Aorta (tissue), 5 donors: Measurements from ENCODE around the gene THADA. TPM values are rescaled to one million over a fixed set of nuclear protein-coding genes. Genes with fewer than 3 reads are reported as not detected.

ENCODE experiments used
- ATAC-seq: fragments of 200-7000 bp; cut with Tn5 transposase; one replicate; pipeline ENCODE4 v1.9.1; 2022; ENCODE audit warnings: moderate library complexity; ENCODE audit not compliant: low FRiP score
- DNase-seq, 2 donors: peaks; one replicate each; pipeline ENCODE4 v3.0.0-alpha.2; 2020
- H3K27ac ChIP-seq, 2 donors: one replicate each; pipeline ENCODE4 v1.5.1; 2013; ENCODE audit warnings: low read length in 2 of 2, mild to moderate bottlenecking in 2 of 2, moderate library complexity in 2 of 2, control low read depth in 1 of 2, inconsistent platforms in 1 of 2, low read depth in 1 of 2
- H3K27me3 ChIP-seq, 2 donors: one replicate each; pipeline ENCODE4 v1.6.1; 2013; ENCODE audit warnings: control low read depth in 1 of 2, low read length in 1 of 2, mild to moderate bottlenecking in 1 of 2, moderate library complexity in 1 of 2; ENCODE audit not compliant: insufficient read depth in 2 of 2, control insufficient read depth in 1 of 2
- H3K36me3 ChIP-seq, 2 donors: one replicate each; pipeline ENCODE4 v1.6.1; 2013; ENCODE audit warnings: control low read depth in 1 of 2, low read length in 1 of 2, mild to moderate bottlenecking in 1 of 2; ENCODE audit not compliant: insufficient read depth in 2 of 2, control insufficient read depth in 1 of 2
- H3K4me1 ChIP-seq, 2 donors: one replicate each; pipeline ENCODE4 v1.6.1; 2013; ENCODE audit warnings: low read length in 2 of 2, control low read depth in 1 of 2, mild to moderate bottlenecking in 1 of 2, moderate library complexity in 1 of 2; ENCODE audit not compliant: insufficient read depth in 2 of 2, control insufficient read depth in 1 of 2
- H3K4me3 ChIP-seq, 2 donors: one replicate each; pipeline ENCODE4 v1.5.1; 2013; ENCODE audit warnings: low read length in 2 of 2, control low read depth in 1 of 2, mild to moderate bottlenecking in 1 of 2
- H3K9me3 ChIP-seq: one replicate; pipeline ENCODE4 v1.6.1; 2013; ENCODE audit warnings: mild to moderate bottlenecking, low read length; ENCODE audit not compliant: control insufficient read depth
- WGBS, 2 donors: extraction: QIAGEN DNeasy Blood & Tissue Kit; methylation state at CpG; one replicate each; pipeline ENCODE4 v1.1.7; 2013; 5-methylcytosine and 5-hydroxymethylcytosine counted together
- intact Hi-C, 2 donors: fragments of 100-400 bp; cut with DNase I; formaldehyde crosslinking; loops; one replicate each; pipeline versions ENCODE4 v1.14.2 to v1.15.0; 2022
- polyA plus RNA-seq, 2 donors: library from polyadenylated mRNA; stranded (reverse); fragments of 200-250 nt; gene quantifications; one replicate each; pipeline ENCODE4 v1.2.3, GENCODE V29; 2013
- total RNA-seq, 2 donors: library from RNA; stranded (reverse); fragmentation: NEBNext Ultra II Directional; extraction: Animal tissue kit (Norgen Biotek cat#: 25700); gene quantifications; one replicate each; pipeline ENCODE4 v1.2.1, GENCODE V29; 2021
- donor health status: healthy with polysubstance abuse.
- donor health status: Bipolar disorder and iron deficiency.
- donor health status: DM: no; HTN: no; CAD: no.
- donor health status: DM: no; HTN: no; CAD: no.
- donor health status: DM: yes; HTN: yes; CAD: no.

THADA gene
- total and polyA plus RNA-seq, 4 donors = 12.4 to 38.5 (median 25.0) TPM

DNA sequence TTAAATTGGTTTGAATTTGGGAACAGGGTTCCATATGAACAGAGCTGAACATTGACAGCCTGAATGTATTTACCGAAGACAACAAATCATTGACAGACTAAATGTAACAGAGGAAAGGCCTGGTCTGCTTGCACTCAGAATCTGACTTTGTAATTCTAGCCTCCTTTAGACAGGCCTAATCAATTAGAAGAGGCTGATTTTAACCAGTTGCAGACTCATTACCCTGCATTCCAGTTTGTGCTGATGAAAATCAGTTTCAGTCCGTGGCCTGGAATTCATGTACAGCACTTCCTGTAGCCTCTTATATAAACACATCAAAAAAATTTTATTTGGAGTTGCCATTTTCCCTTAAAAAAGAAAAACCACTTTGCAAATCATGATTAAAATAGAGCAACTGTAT, 276.3 kb downstream of the THADA start:
- H3K36me3 ChIP-seq = peaks cover 0 to 2% of the 10 kb centered on the region in 2 donors

DNA sequence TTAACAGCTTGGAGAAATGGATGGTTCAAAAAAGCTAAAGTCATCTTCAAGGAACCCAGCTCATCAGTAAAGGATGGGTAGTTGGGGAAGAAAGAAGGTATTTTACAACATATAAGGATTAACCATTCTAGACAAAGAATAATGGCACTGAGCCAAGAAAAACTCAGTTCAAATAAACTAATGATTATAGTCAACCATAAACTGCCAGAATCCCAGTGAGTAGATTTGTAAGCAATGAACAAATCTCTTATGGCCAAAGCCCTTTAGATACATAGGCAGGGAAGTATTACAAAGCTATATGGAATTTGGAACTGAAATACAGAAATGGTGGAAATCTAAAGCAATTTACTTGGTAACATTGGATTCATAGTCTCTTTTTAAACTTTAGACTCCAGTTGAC, 277.0 kb downstream of the THADA start:
- no peaks in the 10 kb centered on the region for H3K27me3 ChIP-seq
- peaks cover 3 to 9% of the 10 kb centered on the region in 2 donors for H3K4me1 ChIP-seq
- ATAC-seq (no peak), DNase-seq (no peak)
- no peak overlapping the region for H3K4me3 ChIP-seq
- no peaks in the 10 kb centered on the region for H3K9me3 ChIP-seq
- H3K36me3 ChIP-seq = peaks cover 0 to 2% of the 10 kb centered on the region in 2 donors
- H3K27ac ChIP-seq = no peak overlapping the region
- intact Hi-C loops = no loop called here

More for the DNA sequence above, 276.3 kb downstream of the THADA start:
- Histone ChIP-seq H3K27me3 (no peaks in the 10 kb centered on the region), H3K27ac (no peak overlapping the region), H3K9me3 (no peaks in the 10 kb centered on the region), H3K4me1 (peaks cover 7 to 9% of the 10 kb centered on the region in 2 donors), H3K4me3 (no peak overlapping the region)
- no peak for DNase-seq
- intact Hi-C loops = no loop called here
- ATAC-seq = no peak
- 41 to 45% methylated on average over 2 of the region's 2 CpGs for WGBS, 2 donors

DNA sequence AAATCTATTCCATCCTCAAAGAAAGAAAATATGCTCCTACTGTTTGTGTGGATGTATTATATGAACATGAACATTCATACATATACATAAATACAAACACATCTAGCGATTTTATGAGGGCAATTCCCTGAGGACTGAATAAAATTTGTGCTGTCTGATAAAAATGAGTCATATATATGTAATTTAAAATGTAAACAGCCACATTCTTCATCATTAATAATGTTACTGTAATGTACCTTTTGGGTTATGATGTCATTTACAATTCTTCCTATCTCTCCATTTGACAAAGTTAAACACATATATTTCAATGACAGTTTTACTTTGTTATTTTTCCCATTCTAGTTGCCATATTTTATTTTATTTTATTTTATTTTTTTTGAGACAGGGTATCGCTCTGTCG, 278.2 kb downstream of the THADA start:
- DNase-seq (no peak), ATAC-seq (no peak)
- intact Hi-C loops = no loop called here
- Histone ChIP-seq H3K9me3 (no peaks in the 10 kb centered on the region), H3K36me3 (peaks cover 0 to 2% of the 10 kb centered on the region in 2 donors), H3K27ac (no peak overlapping the region), H3K27me3 (no peaks in the 10 kb centered on the region), H3K4me3 (no peak overlapping the region), H3K4me1 (peaks cover 2 to 8% of the 10 kb centered on the region in 2 donors)
- 90 to 93% methylated on average over 3 of the region's 3 CpGs for WGBS, 2 donors

DNA sequence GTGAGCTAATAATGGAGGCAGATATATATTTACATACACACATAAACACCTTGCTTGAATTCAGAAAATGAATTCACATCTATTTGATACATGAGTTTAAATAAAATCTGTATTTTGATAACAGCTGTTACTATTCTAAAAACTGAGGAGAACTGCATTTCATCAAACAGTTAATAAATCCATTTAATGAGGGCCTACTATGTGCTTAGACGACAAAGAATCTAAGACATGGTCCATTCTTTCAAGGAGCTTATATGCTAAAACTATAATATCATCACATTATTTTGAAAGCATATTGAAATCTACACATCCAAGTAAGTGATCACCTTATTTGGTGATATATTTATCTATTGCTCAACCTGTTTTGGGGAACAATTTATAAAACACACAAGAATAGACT, 278.6 kb downstream of the THADA start:
- DNase-seq (no peak), ATAC-seq (no peak)
- Histone ChIP-seq H3K9me3 (no peaks in the 10 kb centered on the region), H3K27ac (no peak overlapping the region), H3K27me3 (no peaks in the 10 kb centered on the region), H3K4me3 (no peak overlapping the region), H3K4me1 (peaks cover 2 to 13% of the 10 kb centered on the region in 2 donors), H3K36me3 (peaks cover 0 to 2% of the 10 kb centered on the region in 2 donors)
- intact Hi-C loops = no loop called here
- 73 to 84% methylated on average over 1 of the region's 1 CpG for WGBS, 2 donors

DNA sequence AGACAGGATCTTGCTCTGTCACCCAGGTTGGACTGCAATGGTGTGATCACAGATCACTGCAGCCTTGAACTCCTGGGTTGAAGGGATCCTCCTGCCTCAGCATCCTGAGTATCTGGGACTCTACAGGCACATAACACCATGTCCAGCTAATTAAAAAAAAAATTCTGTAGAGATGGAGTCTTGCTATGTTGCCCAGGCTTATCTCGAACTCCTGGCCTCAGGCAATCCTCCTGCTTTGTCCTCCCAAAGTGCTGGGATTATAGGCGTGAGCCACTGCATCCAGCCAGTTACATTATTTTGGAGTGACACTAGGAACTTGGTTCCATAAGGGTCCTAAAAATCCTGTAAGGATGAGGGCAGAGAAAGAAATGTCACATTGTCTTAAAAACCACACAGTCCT, 280.4 kb downstream of the THADA start:
- Histone ChIP-seq H3K27me3 (no peaks in the 10 kb centered on the region), H3K4me3 (no peak overlapping the region), H3K4me1 (peaks cover 2 to 13% of the 10 kb centered on the region in 2 donors), H3K36me3 (no peaks in the 10 kb centered on the region), H3K9me3 (no peaks in the 10 kb centered on the region), H3K27ac (no peak overlapping the region)
- DNase-seq = no peak
- 97 to 98% methylated on average over 2 of the region's 2 CpGs for WGBS, 2 donors
- intact Hi-C loops = no loop called here
- no peak for ATAC-seq

DNA sequence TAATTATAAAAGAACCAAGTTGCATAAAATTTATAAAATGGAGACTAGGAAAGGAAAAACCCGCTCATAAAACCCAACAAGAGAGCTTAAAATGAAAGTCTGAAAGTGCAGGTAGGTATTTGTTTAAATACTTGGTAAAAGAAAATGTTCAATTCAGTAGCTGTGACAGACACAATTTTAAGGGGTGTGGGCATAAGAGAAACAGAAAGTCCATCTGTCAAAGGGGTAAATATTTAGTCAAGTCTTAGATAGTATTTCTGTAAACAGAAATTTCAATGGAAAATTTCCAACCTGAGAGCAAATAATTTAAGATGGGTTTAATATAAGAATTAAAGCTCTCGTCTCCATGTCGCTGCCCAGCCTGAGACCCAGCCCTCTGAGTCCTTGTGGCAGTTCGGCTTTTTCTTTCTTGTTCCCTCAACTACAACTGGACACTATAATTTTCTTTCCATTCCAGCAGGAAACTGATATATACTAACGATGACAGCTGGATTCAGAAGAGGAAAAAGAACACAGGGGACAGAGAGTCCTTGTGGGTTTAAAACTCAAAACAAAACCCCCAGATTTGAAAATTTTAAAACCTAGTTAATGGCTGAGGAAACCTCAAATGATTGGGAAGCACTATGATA, 281.4 kb downstream of the THADA start:
- H3K27ac ChIP-seq = no peak overlapping the region
- H3K27me3 ChIP-seq = no peaks in the 10 kb centered on the region
- no peak overlapping the region for H3K4me3 ChIP-seq
- H3K4me1 ChIP-seq = peaks cover 2 to 11% of the 10 kb centered on the region in 2 donors
- intact Hi-C loops = loop anchor here in 1 of 2 donors (5.0 kb wide), 3 partner anchors 78 to 168 kb away; no protein-coding TSS in a partner anchor
- H3K9me3 ChIP-seq = no peaks in the 10 kb centered on the region
- DNase-seq (no peak), ATAC-seq (no peak)
- no peaks in the 10 kb centered on the region for H3K36me3 ChIP-seq
- WGBS, 2 donors = 79 to 82% methylated on average over 5 of the region's 5 CpGs

DNA sequence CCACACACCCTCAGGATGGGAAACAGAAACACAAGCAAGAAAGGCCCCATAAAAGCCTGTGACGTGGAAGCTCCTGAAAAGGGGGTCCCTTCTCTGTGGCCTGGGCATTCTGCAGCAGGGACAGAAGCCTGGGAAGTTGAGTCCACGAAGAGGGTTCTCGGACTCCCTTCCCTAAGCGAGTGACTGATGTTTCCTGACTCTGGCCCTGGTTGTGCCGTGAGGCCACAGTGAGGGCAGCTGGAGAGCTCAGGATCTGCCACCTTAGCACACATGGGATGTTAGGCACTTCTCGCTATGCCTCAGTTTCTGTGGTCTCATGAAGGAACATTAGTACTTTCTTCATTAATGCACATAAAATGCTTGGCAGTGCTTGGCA, 282.2 kb downstream of the THADA start:
- H3K27me3 ChIP-seq = no peaks in the 10 kb centered on the region
- no peaks in the 10 kb centered on the region for H3K9me3 ChIP-seq
- H3K36me3 ChIP-seq = no peaks in the 10 kb centered on the region
- no peak overlapping the region for H3K4me3 ChIP-seq
- H3K4me1 ChIP-seq = peaks cover 2 to 7% of the 10 kb centered on the region in 2 donors
- WGBS, 2 donors = 42 to 43% methylated on average over 6 of the region's 6 CpGs
- peak overlapping the region in 1 of 2 donors; percentile 99 for H3K27ac ChIP-seq
- peak; percentile 31 for ATAC-seq
- DNase-seq = no peak
- intact Hi-C loops = loop anchor here in 1 of 2 donors (5.0 kb wide), 3 partner anchors 79 to 169 kb away; no protein-coding TSS in a partner anchor

DNA sequence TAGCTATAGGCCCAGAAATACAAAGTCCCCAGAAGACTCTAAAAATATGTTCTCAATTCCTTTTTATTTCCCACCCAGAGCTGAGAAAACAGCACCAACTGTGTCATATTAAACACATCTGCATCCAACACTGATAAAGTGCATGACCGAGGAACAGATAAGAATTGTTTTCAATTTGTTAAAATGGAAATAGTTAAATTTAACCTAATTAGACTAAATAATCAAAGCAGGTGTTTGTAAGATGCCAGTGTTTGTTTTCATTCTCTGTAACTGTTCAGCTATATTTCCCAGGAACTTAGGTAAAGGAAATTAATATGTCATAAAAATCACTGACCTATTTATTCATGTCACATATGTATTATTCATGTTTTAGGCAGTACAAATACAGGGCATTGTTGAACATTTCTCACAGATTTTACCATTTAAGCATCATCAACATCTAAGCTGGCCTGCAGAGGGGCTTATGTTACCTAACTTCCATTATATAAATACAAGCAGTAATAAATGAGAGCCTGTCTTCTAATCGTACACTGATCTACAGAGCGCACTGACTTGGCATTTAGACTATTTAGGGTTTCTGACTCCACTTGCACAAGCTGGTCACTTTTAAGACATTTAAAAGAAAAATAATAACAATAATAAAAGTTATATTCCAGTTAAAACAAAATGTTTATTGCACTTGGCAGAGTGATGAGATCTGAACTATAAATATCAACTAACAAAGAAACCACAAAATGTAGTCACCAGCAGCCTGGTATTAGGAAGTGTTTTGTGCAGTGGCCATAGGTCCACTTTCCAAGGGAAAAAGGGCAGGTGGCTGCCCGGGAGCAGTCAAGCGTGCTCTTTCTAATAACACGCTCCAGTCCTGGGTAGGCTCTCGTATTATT, 282.8 kb downstream of the THADA start:
- Histone ChIP-seq H3K4me1 (peaks cover 2 to 7% of the 10 kb centered on the region in 2 donors), H3K4me3 (no peak overlapping the region), H3K27me3 (no peaks in the 10 kb centered on the region), H3K27ac (peak overlapping the region; percentile 51 to 99), H3K9me3 (no peaks in the 10 kb centered on the region), H3K36me3 (no peaks in the 10 kb centered on the region)
- intact Hi-C loops = loop anchor here in 1 of 2 donors (5.0 kb wide), 3 partner anchors 79 to 169 kb away; no protein-coding TSS in a partner anchor
- peak; percentile 80 for ATAC-seq
- 2 to 4% methylated on average over 7 of the region's 7 CpGs for WGBS, 2 donors
- DNase-seq = no peak
